ENCODE results near the gene DVL3. TPM values are rescaled to one million over a fixed set of nuclear protein-coding genes. Genes with fewer than 3 reads are reported as not detected.
A peak's percentile ranks its signal among the peaks of the same experiment; 100 is the strongest.

Gene DVL3
- total and polyA plus RNA-seq, 2 donors (not counting 1 experiment from before 2014, with no cell fraction given) = 42.7 to 92.0 TPM

- no peaks in the 10 kb centered on the region for H3K9me3 ChIP-seq (ENCODE audit: control extremely low read depth in 1 of 3, control insufficient read depth in 2 of 3, insufficient read depth in 1 of 3, low read length in 2 of 3)
- CTCF ChIA-PET = interaction anchor here (0.6 to 2.1 kb wide), 6 partner anchors 12 to 290 kb away, joined by 3 to 9 read pairs (median 4); partner anchors contain the start of genes ABCF3, EEF1AKMT4 and PARL
- TF ChIP-seq EZH2 (IDR thresholded peaks at IDR 0.05; ENCODE audit: borderline replicate concordance, insufficient read depth, low read depth, low read length, poor library complexity, severe bottlenecking) = no peak
- peaks cover 4 to 32% of the 10 kb centered on the region in 2 experiments for H3K36me3 ChIP-seq (replicated peaks in 1 of 2; ENCODE audit: control extremely low read depth in 1 of 2, control insufficient read depth in 1 of 2, extremely low read depth in 1 of 2, insufficient read depth in 2 of 2, low read length in 1 of 2)
- H3K9ac ChIP-seq (ENCODE audit: low read length) = peak within 1 kb of the TSS; percentile 92
- POLR2A ChIA-PET = interaction anchor here (0.6 to 1.5 kb wide), 4 partner anchors 9 to 1893 kb away, joined by 3 to 7 read pairs (median 4); partner anchors contain the start of genes ABCF3 and EIF2B5
- H3K27me3 ChIP-seq (replicated peaks in 1 of 4; ENCODE audit: control extremely low read depth in 1 of 4, control insufficient read depth in 3 of 4, insufficient read depth in 4 of 4, low read length in 3 of 4) = no peaks in the 10 kb centered on the region
- H3K79me2 ChIP-seq (ENCODE audit: control insufficient read depth, insufficient read depth, low read length) = peaks cover 42% of the 10 kb centered on the region
- peak within 1 kb of the TSS; percentile 88 for H3K4me2 ChIP-seq (replicated peaks; ENCODE audit: low read depth, low read length, poor library complexity, severe bottlenecking)
- peak within 1 kb of the TSS; percentile 57 to 100 (median 98) for H3K4me3 ChIP-seq (ENCODE audit: control extremely low read depth in 1 of 5, extremely low read depth in 1 of 5, insufficient read depth in 1 of 5, low read depth in 2 of 5, low read length in 4 of 5)
- ATAC-seq (ENCODE audit: low read depth) = peak; percentile 98
- Mint-ChIP-seq H3K4me1 (peaks cover 37% of the 10 kb centered on the region), H3K9me3 (ENCODE audit: insufficient read depth) (no peaks in the 10 kb centered on the region), H3K4me3 (peak within 1 kb of the TSS; percentile 93), H3K27me3 (no peaks in the 10 kb centered on the region), H3K27ac (peak within 1 kb of the TSS; percentile 96)
- under 1% methylated on average over 73 of the region's 73 CpGs for WGBS (ENCODE audit: insufficient coverage)
- peaks cover 23 to 34% of the 10 kb centered on the region in 2 donors for H3K4me1 ChIP-seq (ENCODE audit: control insufficient read depth in 2 of 2, insufficient read depth in 2 of 2, low read length in 2 of 2)
- intact Hi-C loops (cut with micrococcal nuclease) = loop anchor here (1.0 kb wide), 8 partner anchors 10 to 188 kb away; partner anchors contain the start of genes DVL3, EEF1AKMT4, EIF2B5 and EIF4G1
- H3K27ac ChIP-seq (ENCODE audit: low read length in 2 of 2) = peak within 1 kb of the TSS; percentile 56 to 80
- peak; percentile 98 for DNase-seq
- peak within 1 kb of the TSS; percentile 98 for H2AFZ ChIP-seq (ENCODE audit: insufficient read depth, low read depth, low read length, poor library complexity, severe bottlenecking)
- peaks cover 15% of the 10 kb centered on the region for H4K20me1 ChIP-seq (ENCODE audit: control insufficient read depth, insufficient read depth, low read length, poor library complexity, severe bottlenecking)
Measured at GRCh38 chr3:184174646-184175492, 19.7 kb downstream of the DVL3 start, which contains the start of gene AP2M1. Gene AP2M1, plus strand, starts transcription at chr3:184174855. Its CDS starts 2,139 bp downstream, at chr3:184176994.

GRCh38 chr3:184175506-184175905 is 20.3 kb downstream of the DVL3 start:
- H3K9me3 ChIP-seq (ENCODE audit: control extremely low read depth in 1 of 3, control insufficient read depth in 2 of 3, insufficient read depth in 1 of 3, low read length in 2 of 3) = no peaks in the 10 kb centered on the region
- Mint-ChIP-seq H3K27me3 (no peaks in the 10 kb centered on the region), H3K4me1 (peaks cover 37% of the 10 kb centered on the region), H3K4me3 (peak overlapping the region; percentile 93), H3K27ac (peak overlapping the region; percentile 87), H3K9me3 (ENCODE audit: insufficient read depth) (no peaks in the 10 kb centered on the region)
- TF ChIP-seq EZH2 (IDR thresholded peaks at IDR 0.05; ENCODE audit: borderline replicate concordance, insufficient read depth, low read depth, low read length, poor library complexity, severe bottlenecking) (no peak), CTCF (IDR thresholded peaks at IDR 0.05) (no peak)
- 13% methylated on average over 4 of the region's 8 CpGs for WGBS (ENCODE audit: insufficient coverage)
- peaks cover 23 to 34% of the 10 kb centered on the region in 2 donors for H3K4me1 ChIP-seq (ENCODE audit: control insufficient read depth in 2 of 2, insufficient read depth in 2 of 2, low read length in 2 of 2)
- peak overlapping the region; percentile 92 for H3K9ac ChIP-seq (ENCODE audit: low read length)
- H3K27ac ChIP-seq (ENCODE audit: low read length in 2 of 2) = peak overlapping the region in 1 of 2 donors; percentile 80
- CTCF ChIA-PET = interaction anchor here (1.7 kb wide), 1 partner anchor 74 kb away, joined by 4 read pairs; the partner anchor contains the start of gene EEF1AKMT4
- H3K36me3 ChIP-seq (replicated peaks in 1 of 2; ENCODE audit: control extremely low read depth in 1 of 2, control insufficient read depth in 1 of 2, extremely low read depth in 1 of 2, insufficient read depth in 2 of 2, low read length in 1 of 2) = peaks cover 4 to 37% of the 10 kb centered on the region in 2 experiments
- intact Hi-C loops (cut with micrococcal nuclease) = no loop called here
- DNase-seq (no peak), ATAC-seq (ENCODE audit: low read depth) (no peak)
- peaks cover 15% of the 10 kb centered on the region for H4K20me1 ChIP-seq (ENCODE audit: control insufficient read depth, insufficient read depth, low read length, poor library complexity, severe bottlenecking)
- H2AFZ ChIP-seq (ENCODE audit: insufficient read depth, low read depth, low read length, poor library complexity, severe bottlenecking) = peak overlapping the region; percentile 98
- peaks cover 42% of the 10 kb centered on the region for H3K79me2 ChIP-seq (ENCODE audit: control insufficient read depth, insufficient read depth, low read length)
- POLR2A ChIA-PET = interaction anchor here (0.6 to 1.5 kb wide), 3 partner anchors 10 to 1892 kb away, joined by 3 to 7 read pairs (median 4); partner anchors contain the start of genes ABCF3 and EIF2B5
- peak overlapping the region; percentile 88 for H3K4me2 ChIP-seq (replicated peaks; ENCODE audit: low read depth, low read length, poor library complexity, severe bottlenecking)
- H3K27me3 ChIP-seq (replicated peaks in 1 of 4; ENCODE audit: control extremely low read depth in 1 of 4, control insufficient read depth in 3 of 4, insufficient read depth in 4 of 4, low read length in 3 of 4) = no peaks in the 10 kb centered on the region
- H3K4me3 ChIP-seq (ENCODE audit: control extremely low read depth in 1 of 5, extremely low read depth in 1 of 5, insufficient read depth in 1 of 5, low read depth in 2 of 5, low read length in 4 of 5) = peak overlapping the region; percentile 57 to 100 (median 98)
